Osteocyte (in vitro differentiated cells): ENCODE results near the gene MCM10. TPM values are rescaled to one million over a fixed set of nuclear protein-coding genes. Genes with fewer than 3 reads are reported as not detected.

ENCODE experiments used
- DNase-seq: peaks from one replicate; pipeline ENCODE4 v3.0.0; 2021; ENCODE audit warnings: mixed read lengths; ENCODE audit not compliant: unreplicated experiment; ENCODE audit errors: extremely low spot score
- H3K27ac Mint-ChIP-seq: one replicate; pipeline ENCODE4 v1.8.0; 2021; ENCODE audit warnings: mild to moderate bottlenecking, mixed read lengths; ENCODE audit not compliant: unreplicated experiment
- H3K27me3 Mint-ChIP-seq: one replicate; pipeline ENCODE4 v1.8.0; 2021; ENCODE audit warnings: mixed read lengths; ENCODE audit not compliant: unreplicated experiment
- H3K36me3 Mint-ChIP-seq: one replicate; pipeline ENCODE4 v1.8.0; 2021; ENCODE audit warnings: mixed read lengths; ENCODE audit not compliant: unreplicated experiment
- H3K4me1 Mint-ChIP-seq: one replicate; pipeline ENCODE4 v1.8.0; 2021; ENCODE audit warnings: mixed read lengths; ENCODE audit not compliant: unreplicated experiment
- H3K4me3 Mint-ChIP-seq: one replicate; pipeline ENCODE4 v1.8.0; 2021; ENCODE audit warnings: mild to moderate bottlenecking, moderate library complexity, mixed read lengths; ENCODE audit not compliant: unreplicated experiment
- H3K9me3 Mint-ChIP-seq: one replicate; pipeline ENCODE4 v1.8.0; 2021; ENCODE audit warnings: mixed read lengths; ENCODE audit not compliant: unreplicated experiment
- total RNA-seq: library from RNA; stranded (reverse); gene quantifications from 2 replicates; pipeline ENCODE4 v1.2.1, GENCODE V29; 2021
- TF ChIP-seq, protein P1 (sequence below): fragments of 200-600 bp; sonication (generic); IDR thresholded peaks from 2 replicates; pipeline ENCODE4 v1.5.0; 2021; ENCODE audit warnings: antibody characterized with exemption, mild to moderate bottlenecking, moderate library complexity

The MCM10 gene
- total RNA-seq, 1 donor from 2014 or later = 3.7 TPM

DNA sequence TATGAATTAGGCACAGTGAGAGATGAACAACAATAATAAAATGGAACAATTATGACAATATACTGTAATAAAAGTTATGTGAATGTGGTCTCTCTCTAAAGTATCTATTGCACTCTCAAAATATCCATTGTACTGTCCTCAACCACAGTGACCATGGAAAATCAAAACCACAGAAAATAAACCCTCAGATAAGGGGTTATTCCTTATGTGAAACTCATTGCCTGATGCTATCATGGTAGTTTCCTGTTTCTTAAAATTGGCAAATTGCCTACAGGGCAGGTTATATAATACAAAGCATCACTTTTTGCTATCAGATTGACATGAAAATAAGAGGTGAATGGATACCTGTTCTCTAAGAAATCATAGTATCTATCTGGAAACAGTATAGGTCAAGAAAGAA is 3.8 kb downstream of the MCM10 start:
- Mint-ChIP-seq H3K36me3 (peaks cover 2% of the 10 kb centered on the region), H3K4me3 (no peak overlapping the region), H3K27me3 (no peaks in the 10 kb centered on the region), H3K27ac (no peak overlapping the region), H3K4me1 (peaks cover 16% of the 10 kb centered on the region), H3K9me3 (no peaks in the 10 kb centered on the region)
- TF ChIP-seq, protein P1, sequence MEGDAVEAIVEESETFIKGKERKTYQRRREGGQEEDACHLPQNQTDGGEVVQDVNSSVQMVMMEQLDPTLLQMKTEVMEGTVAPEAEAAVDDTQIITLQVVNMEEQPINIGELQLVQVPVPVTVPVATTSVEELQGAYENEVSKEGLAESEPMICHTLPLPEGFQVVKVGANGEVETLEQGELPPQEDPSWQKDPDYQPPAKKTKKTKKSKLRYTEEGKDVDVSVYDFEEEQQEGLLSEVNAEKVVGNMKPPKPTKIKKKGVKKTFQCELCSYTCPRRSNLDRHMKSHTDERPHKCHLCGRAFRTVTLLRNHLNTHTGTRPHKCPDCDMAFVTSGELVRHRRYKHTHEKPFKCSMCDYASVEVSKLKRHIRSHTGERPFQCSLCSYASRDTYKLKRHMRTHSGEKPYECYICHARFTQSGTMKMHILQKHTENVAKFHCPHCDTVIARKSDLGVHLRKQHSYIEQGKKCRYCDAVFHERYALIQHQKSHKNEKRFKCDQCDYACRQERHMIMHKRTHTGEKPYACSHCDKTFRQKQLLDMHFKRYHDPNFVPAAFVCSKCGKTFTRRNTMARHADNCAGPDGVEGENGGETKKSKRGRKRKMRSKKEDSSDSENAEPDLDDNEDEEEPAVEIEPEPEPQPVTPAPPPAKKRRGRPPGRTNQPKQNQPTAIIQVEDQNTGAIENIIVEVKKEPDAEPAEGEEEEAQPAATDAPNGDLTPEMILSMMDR = no peak
- DNase-seq = no peak

DNA sequence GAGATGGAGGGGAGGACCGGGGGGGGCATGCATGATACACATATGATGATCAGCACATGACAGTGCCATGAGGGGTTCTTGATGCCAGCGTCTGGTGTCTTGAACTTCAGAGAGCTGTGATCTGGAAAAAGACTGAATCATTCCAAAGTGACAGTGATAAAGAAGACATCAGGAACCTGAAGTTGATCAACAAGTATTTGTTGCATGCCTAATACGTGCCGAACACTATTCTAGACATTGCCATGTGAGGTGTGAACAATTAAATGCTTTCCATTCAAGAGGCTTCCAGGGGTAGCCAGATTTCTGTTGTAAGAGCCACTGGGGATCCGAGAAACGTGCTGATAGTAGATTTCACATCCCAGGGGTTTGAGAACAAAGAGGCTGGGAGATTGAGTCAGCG is 6.2 kb downstream of the MCM10 start:
- DNase-seq = no peak
- TF ChIP-seq, protein P1 = no peak
- Mint-ChIP-seq H3K4me3 (no peak overlapping the region), H3K36me3 (peaks cover 2% of the 10 kb centered on the region), H3K27me3 (no peaks in the 10 kb centered on the region), H3K27ac (no peak overlapping the region), H3K4me1 (no peaks in the 10 kb centered on the region), H3K9me3 (no peaks in the 10 kb centered on the region)

DNA sequence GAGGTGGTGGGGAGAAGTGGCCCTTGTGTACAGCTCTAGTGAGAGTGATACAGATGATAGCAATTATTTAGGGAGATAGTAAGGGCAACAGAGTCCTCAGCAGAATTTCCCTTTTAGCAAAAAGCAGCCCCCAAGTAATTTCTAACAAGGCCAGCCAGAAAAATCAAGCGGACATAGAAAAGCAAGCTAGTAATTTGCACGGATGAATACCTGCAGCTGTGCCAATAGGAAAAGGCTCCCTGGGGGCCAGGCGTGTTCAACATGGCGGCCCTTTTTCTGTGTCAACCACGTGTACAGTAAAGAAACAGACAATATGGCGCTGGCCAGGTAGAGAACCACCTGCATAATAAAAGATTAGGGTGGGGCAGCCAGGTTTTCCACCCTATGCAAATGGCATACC is 7.4 kb downstream of the MCM10 start:
- no peaks in the 10 kb centered on the region for H3K4me1 Mint-ChIP-seq
- no peaks in the 10 kb centered on the region for H3K9me3 Mint-ChIP-seq
- DNase-seq = no peak
- no peak overlapping the region for H3K4me3 Mint-ChIP-seq
- peaks cover 2% of the 10 kb centered on the region for H3K36me3 Mint-ChIP-seq
- H3K27ac Mint-ChIP-seq = no peak overlapping the region
- no peaks in the 10 kb centered on the region for H3K27me3 Mint-ChIP-seq
- TF ChIP-seq, protein P1 = no peak

DNA sequence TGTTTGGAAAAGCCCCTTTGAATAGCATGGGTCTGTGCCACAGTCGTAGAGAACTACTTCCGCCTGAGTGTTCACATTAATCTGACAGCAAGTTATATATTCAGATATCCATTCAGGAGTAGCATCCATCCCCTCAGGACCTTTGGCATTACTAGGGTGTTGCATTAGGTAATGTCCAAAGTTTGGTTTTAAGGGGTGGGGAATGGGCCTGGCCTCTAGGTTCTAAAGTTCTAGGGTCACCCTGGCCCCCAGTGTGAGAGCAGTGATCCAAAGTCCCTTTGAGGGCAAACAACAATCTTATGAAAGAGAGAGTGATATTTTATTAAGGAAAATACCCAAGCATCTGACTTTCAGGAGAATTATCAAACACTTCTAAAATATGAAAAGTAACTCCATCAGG is 12.3 kb downstream of the MCM10 start:
- Mint-ChIP-seq H3K27ac (no peak overlapping the region), H3K36me3 (peaks cover 3% of the 10 kb centered on the region), H3K9me3 (no peaks in the 10 kb centered on the region), H3K4me1 (no peaks in the 10 kb centered on the region), H3K27me3 (no peaks in the 10 kb centered on the region), H3K4me3 (no peak overlapping the region)
- TF ChIP-seq, protein P1 = no peak
- no peak for DNase-seq

DNA sequence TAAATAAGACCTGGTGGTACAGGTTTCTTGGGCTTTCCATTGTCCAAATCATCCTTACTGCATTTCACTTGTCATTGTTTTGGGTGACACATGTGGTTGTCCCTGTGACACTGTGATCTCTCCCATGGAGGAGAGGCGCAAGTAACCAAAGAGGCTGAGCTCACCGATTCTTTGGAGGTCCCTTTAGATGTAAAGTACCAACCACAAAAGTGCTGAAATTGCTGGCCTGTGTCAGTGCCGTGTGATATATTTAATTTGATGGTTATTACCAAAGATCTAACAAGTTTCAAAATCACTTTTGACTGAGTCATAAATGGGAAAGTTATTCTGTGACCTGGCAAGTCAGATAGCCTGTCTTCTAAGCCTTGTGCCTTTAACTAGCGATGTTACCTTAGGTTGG is 19.4 kb downstream of the MCM10 start:
- H3K27me3 Mint-ChIP-seq = no peaks in the 10 kb centered on the region
- no peaks in the 10 kb centered on the region for H3K9me3 Mint-ChIP-seq
- H3K36me3 Mint-ChIP-seq = peaks cover 14% of the 10 kb centered on the region

More for the DNA sequence above, 19.4 kb downstream of the MCM10 start:
- H3K4me1 Mint-ChIP-seq = no peaks in the 10 kb centered on the region
- TF ChIP-seq, protein P1 = no peak
- H3K27ac Mint-ChIP-seq = no peak overlapping the region
- no peak overlapping the region for H3K4me3 Mint-ChIP-seq
- DNase-seq = no peak
